Myocyte (in vitro differentiated cells): ENCODE data around the gene TMEM185A. TPM values are rescaled to one million over a fixed set of nuclear protein-coding genes. Genes with fewer than 3 reads are reported as not detected.
"Not testable (repeated sequence)": the region's sequence is repeated elsewhere in the genome, so short reads cannot be mapped to it uniquely, and the experiment has no call there.

Experiments used
- DNase-seq: peaks from one replicate; pipeline ENCODE4 v3.0.0-alpha.2; 2012; ENCODE audit warnings: low read depth
- polyA plus RNA-seq: library from polyadenylated mRNA; unstranded; fragments of >200 nt; gene quantifications from one replicate; pipeline ENCODE4 v1.2.1, GENCODE V29; 2012; ENCODE audit warnings: missing spikeins
- total RNA-seq: library from RNA; depleted of rRNA; stranded (reverse); fragments of >200 nt; gene quantifications from 2 replicates; pipeline ENCODE4 v1.2.3, GENCODE V29; 2014

TMEM185A gene
- total RNA-seq: 15.5 and 16.6 TPM in 2 replicates
- 25.0 TPM for polyA plus RNA-seq

DNA sequence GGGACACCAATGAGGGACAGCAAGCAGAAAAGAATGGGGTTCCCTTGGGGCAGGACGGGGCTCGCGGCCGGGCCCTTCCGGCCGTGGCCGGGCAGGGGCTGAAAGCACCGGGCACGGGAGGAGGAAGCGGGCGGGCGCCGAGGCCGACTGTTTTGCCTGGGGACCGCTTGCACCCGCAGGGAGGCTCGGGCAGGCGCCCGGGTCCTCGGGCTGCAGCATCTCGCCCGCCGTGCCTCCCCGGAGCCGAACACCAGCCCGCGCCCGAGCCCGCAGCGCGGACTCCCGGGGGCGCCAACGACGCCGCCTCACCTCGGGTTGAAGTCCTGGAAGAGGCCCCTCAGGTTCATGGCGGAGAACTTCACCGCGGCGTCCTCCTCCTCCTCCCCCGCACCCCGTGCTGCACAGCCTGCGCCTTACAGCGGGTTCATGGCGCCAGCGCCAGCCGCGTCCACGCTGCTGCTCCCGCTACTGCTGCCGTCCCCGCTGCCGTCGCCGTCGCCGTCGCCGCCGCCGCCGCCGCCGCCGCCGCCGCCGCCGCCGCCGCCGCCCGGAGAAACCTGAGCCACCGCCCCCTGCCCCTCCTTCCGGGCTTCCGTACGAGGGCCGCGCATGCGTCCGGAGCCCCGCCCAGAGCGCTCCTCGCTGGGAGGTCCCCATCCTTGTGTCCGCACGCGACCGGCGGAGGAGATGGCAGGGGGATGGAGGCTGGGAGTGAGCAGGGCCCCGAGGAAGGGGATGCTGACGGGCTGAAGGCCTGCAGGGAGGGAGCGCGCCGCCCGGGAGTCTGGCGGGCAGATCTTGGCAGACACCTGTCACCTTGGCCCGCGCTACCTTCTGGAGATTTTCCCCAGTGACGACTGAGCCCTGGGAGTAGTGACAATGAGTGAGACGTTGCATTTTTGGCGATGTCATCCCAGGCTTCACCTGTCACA, at the start of gene TMEM185A:
Gene TMEM185A (minus strand): TSS at position 559 of the 932 bp plus-strand sequence. CDS start 212 bp downstream, at position 347.
- peak; percentile 63 for DNase-seq

DNA sequence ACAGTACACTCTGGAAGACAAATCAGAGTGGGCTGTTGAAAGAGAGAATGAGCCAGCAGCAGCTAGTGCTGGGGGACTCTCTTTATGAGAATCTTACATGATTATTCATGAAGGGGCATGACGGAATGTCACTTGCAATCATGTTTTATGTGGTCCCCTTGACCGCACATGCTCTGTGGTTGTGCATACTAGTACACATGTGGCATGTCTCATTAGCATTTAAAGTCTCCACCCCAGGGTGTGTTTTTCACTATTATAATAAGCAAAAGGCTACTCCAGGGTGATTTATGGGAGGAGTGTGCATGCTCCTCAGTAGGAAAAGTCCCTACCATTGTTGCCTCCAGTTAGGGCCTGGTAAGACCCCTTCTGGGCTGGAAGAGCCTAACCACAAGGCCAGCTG, 49.6 kb upstream of the TMEM185A start:
- DNase-seq: no peak

DNA sequence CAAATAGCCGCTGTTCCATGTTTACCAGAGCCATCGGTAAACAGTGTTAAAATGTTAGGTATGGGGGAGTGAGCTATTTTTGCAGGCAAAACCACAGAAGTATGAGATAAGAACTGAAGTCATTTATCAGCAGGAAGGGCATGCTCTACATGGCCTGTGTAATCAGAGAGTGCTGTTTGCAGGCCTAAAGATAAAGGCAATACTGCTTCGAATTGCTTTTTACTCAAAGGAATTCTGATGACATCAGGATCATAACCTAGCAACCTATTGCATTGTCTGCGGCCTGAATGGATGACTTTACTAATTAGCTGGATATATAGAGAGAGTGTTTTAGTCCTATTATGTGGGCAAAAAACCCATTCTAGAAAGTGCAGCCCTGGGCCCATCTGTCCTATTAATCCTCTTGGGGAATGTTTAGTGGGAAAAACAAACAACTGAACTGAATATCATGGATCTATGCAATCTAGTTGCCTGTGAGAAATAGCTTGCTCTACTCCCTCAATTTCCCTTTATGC, 47.6 kb upstream of the TMEM185A start:
- not testable (repeated sequence) for DNase-seq

DNA sequence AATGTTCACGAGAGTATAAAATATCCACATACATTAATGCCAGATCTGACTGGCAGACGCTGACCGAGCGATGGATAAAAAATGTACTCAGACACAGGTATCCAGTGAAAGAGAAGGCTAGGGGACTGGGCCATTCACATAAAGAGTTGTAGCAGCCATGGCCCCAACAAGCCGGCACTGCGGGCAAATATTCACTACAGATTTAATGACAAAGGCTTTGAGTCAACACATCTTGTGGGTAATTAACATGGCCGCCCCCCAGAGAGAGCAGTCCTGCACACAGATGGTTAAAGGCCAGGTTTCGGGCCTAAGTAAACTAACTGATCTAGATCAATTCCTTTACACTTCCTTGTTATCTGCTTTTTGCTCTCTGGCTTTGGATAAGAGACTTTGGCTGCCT, 44.0 kb upstream of the TMEM185A start:
- DNase-seq: not testable (repeated sequence)

DNA sequence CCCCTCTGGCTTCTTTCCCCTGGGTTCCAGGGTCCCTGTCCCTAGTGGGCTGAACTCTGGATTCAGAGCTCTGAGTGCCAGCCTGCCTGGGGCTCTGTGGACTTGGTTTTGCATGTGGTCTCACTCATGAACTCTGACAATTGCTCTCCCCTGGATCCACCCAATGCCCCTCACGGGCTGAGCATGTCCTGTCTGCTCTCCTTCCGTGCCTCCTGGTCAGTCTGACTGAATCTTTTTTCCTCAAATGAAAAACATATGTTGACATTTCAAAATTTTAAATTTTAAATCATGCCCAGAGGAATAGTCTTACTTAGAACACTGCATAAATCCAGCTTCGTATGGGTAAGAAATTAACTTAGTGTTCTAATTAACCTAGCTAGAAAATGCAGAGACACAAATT, 43.5 kb upstream of the TMEM185A start:
- DNase-seq: not testable (repeated sequence)

DNA sequence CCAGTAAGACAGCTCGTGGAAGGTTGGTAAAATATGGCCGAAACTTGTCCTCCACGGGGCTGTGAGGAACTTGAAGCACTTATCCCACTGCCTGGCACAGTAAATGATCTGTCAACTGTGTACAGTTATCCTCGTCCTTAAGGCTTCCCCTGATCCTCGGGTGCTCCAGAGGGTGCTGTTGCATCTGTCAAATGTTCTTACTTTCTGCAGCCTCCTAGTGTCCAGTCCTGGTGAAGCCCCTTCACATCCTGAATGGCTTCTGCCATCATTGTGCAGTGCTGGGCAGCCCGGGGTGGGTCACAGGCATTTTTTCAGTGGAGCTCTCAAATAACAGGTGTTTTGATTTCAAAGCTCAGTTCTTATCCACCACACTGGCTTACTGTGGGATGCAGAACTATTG, 29.0 kb upstream of the TMEM185A start:
- not testable (repeated sequence) for DNase-seq

DNA sequence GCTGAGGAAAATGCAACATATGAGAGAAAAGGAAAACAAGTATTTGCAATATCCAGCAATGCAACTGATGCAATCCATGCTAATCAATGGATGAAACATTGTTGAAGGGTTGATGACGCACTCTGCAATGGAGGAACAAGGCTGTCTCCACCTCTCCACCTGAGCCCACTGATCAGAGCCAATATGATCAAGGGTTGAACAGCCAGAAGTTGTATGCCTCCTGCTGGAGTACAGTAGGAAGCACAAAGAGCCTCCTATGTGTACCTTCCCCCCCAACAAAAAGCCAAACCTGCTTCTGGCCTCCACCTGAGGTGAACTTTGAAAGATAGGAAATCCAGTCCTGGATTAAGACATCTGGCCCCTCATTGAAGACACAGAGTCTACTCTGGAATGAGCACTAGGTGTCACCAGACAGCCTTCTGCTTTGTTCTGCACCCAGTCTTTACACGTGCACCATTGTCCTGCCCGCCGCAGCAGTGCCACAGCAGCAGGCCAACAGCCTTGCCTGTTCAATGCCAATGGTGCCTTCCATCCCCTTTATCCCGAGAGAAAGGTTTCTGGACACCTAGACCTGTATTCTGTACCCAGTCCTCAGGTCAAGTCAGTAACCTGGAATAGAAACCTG, 24.8 kb upstream of the TMEM185A start:
- not testable (repeated sequence) for DNase-seq

DNA sequence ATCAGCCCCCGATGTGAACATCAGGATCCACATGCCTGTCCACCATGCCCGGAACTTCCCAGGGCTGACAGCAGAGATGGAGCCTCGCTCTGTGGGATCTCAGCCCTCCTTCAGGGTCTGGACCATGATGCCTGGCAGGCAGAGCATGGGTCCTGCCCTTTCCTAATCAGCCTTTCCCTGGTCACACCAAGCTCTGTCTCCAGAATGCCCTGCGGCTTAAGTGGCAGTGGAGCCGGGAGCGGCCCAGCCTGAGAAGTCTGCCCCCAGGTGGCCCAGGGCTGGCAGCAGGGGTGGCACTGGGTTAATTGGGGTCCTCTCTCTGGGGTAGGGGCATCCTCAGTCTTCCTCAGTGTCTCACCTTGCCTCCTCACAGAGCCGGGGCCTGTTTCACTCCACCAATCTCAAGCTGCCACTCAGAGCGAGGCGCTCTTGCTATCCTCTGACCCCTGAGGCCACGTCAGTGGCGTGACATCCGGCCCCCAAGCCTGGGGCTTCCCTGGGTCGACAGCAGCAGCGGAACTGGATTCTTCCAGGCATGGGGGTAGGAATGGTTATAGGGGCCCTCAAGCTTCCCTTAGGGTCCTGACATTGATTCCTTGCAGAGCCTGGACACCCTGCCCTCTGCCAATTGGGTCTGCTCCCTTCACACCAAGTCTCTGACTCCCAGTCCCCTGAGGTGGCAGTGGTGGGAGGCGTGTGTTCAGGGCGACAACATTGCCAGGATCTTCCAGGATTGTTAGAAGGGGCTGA, 20.8 kb upstream of the TMEM185A start:
- DNase-seq: no peak

DNA sequence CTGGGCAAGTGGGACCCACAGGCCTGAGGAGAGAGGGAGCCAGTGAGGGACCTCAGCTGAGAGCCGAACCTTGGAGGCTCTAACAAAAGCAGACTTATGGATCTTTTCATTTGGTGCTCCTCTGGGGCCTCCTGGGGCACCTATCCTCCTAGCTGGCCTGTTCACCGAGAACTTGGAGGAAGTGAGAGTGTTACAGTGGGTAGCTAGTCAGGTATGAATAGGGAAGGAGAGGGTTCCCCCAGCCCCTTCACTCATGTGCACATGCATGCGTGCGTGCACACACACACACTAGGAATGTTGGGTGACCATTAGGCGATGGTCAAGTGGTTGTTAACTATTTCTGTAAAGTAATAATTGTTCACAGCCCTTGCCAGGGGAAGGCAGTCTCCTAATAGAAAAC, 18.6 kb upstream of the TMEM185A start:
- no peak for DNase-seq

DNA sequence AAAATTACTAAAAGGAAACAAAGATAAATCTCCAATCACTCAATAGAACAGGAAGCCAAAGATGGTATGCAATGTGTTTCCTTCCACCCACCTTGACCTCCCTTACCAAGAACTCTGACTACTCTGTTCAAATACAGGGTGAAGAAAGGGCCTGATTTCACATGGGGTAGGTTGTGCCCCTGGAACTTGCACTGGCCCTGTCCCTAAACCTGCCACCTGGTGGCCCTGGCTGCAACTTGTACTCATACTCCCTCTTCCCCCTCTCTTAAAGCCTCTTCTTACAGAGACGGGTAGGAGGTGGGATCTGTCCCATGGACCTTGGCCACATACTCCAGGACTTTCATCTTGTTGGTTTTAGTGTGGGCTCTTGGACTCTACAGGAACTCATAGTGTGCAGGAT, 17.3 kb upstream of the TMEM185A start:
- DNase-seq: no peak

DNA sequence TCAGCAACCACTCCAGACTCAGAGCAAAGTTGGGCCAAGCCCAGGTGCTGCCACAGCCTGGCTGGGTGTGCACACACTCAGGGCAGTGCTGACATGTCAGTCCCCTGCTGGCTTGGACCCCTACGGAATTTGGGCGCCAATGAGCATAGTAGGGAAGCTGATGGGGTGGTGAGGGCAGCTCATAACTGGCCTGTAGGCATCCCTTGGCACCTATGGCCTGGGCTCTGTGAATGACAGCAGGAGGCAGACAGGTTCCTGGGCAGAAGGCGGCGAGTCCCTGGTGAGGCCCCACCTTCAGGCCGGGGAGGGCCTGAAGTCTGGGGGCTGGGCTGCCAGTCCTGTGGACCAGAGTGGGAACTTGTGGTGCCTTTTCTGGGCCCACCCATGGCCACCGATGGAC, 15.9 kb upstream of the TMEM185A start:
- DNase-seq: no peak

DNA sequence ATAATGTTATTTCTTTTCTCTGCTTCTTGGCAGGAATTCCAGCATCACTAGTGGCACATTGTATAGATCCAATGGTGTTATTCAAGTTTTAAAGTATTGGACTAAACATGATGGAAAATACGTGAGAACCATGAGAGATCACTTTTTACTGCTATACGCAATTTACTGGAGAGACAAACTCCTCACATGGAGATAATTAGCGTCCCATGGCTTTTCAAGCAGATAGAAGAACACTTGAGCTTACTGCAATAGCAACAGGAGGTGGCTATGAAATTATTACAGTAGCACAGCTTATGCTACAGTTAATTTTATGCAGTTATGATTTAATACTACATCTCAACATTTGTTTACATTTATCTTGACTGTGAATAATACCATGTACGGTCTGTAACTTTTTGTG, 11.9 kb upstream of the TMEM185A start:
- DNase-seq: no peak

DNA sequence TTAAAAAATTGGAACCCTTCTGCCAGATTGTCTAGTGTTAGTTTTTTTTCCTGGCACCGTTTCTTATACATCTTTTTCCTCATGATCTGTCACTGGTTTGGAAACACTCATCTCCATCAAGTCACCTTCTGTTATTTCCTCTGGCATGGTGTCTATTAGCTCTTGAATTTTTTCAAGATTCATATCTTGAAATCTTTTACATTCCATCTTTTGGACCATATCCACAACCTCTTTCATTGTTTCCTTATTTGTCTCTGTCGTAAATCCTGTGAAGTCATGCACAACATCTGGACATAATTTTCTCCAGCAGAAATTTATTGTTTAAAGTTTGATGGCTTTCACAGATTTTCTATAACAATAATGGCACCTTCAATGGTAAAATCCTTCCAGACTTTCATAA, 10.2 kb upstream of the TMEM185A start:
- no peak for DNase-seq

DNA sequence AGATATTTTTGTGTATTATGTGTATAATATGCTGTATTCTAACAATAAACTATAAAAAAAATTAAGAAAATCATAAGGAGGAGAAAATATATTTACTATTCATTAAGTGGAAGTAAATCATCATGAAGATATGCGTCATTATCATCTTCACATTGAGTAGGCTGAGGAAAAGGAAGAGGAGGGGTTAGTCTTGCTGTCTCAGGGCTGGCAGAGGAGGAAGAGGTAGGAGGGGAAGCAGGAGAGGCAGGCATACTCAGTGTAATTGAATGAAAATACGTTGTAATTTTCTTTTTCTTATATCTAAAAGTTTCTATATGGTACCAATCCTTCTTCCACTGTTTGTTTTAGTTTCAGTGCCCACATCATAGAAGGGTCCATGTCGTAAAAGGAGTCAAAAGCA, 9.8 kb upstream of the TMEM185A start:
- DNase-seq: no peak

DNA sequence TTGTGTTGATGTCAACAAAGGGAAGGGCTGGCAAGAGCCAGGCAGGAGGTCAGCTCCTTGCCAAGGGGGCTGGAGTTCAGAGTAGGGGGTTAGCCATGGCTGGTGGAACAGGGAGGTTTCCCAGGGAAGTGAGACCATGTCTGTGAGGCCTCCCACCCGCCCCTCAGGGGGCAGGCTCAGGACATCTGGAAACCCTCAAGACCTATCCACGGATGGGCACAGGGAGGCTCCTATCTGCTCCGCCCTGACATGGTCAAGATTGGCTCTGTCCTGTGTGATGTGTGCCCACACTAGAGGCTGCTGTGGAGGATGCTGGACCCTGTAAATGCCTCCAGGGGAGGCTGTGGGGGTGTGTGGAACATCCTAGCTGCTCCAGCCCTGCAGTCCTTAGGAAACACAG, 8.0 kb upstream of the TMEM185A start:
- no peak for DNase-seq

DNA sequence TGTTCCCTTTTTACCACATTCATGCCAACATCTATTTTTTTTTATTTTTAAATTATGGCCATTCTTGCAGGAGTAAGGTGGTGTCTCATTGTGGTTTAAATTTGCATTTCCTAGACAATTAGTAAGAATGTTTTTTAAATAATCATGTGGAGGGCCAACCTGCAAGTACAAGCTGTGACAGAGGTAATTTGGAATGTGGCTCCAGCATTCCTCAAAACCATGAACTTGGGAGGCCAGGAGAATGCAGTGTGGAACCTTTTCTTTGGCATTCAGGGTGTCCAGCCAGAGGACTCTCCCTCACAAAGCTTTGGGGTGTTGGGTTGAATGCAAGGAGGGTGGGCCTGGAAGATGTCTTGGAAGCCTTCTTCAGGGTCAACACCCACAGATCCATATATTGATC, 7.3 kb upstream of the TMEM185A start:
- DNase-seq: no peak

DNA sequence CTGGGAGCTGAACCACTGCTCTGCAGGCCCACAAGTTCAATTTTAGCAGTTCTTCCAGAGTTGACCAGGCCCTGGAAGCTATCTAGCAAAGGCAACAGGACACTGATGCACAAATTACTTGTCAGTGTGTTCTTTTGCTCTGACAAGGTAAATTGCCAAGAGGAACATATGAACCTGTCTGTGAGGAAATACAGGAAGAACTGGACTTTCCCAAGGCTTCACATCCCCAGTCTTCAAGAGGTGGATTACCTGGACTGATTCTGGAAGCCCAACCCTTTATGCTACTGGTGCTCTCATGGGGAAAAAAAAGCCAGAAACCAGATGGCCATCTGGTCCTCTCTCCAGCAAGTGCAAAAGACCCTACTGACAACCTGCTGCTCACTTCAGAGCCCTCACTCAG, 1.9 kb upstream of the TMEM185A start:
- no peak for DNase-seq

DNA sequence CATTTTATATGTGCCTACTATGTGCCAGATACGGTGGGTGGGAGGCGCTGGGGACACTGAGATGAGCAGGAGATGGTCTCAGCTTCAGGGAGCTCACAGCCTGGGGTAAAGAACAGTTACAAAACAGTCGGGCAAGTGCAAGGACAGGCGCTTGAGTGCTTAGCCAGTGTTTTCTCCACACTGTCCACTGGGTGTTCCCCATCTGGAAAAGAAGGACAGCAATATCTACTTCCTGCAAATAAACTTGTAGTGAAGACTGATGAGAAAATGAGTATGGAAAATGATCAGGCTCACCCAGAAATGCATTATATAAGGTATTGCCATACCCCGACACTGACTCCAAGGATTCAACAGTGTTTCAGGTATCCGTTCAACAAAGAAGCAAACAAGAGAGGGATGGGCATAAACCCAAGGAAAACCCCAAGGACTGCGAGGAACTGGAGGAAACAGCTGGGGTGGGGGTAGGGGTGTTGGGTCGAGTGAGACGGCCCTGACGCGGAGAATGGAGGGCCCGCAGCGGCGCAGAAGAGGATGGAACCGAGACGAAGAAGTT, 835 bp downstream of the TMEM185A start:
- DNase-seq: peak; percentile 46

DNA sequence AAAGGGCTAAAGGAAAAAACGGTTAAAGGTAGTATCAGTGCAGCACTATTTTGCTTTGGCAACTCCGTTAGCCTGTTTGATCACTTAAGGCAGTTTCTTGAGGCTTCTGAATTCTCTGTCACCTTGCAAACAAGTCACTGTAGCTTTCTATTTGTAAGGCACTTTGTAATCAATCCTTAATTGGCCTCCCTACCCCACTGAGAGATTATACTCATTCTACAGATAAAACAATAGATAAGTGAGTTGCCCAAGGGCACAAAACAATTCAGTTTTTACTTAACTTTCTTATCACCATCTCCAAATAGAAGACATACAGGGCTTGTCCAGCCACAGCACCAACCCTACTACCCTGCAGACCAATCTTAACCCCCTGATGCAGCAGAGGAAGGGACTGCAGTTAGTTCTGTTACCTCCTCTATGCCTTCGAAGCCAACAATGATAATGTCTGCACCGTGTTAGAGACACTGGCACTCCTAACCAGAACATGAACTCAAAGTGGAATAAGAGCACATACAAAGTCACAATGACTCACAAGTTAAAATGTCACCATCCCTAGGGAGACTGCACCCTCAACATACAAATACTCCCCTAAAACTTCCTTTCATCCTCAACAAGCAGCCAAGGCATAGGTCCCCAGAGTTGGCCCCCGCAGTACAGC, 1.7 kb downstream of the TMEM185A start:
- DNase-seq: no peak

DNA sequence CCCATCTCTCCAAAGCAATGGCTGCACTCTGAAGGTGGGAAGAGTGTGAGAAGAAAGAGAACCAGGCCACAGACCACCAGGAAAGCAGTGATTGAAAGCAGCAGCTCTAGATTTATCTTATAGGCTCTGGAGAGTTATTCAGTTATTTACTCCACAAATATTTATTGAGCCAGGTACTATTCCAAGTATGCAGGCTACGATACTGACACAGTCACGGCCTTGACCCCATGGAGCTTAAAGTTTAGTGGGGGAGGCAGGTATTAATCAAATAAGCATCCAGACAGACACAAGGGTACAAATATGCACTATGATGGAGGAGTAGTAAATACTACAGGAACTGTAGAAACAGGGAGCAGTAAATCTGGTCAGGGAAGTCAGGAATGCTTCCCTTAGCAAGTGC, 2.8 kb downstream of the TMEM185A start:
- no peak for DNase-seq

DNA sequence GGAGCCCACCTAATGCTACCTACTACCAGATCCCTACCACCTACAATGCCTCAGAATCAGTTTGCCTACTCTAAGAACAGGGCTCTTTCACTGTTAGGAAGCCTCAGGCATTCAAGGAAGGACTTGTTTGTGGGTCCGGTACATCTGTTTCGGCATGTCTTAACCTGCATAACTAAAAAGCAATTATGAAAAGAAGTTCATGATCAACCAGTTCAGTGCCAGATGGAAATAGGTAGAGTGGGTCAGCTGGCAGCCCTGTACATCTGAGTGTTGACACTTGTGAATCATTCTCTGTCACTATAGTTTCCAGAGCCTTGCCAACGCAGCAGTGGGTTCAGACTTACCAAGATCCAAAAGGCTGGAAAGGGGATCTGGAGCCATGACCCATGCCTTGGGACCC, 3.3 kb downstream of the TMEM185A start:
- DNase-seq: no peak
